Body of pancreas (tissue), 4 donors: ENCODE results near the gene DRD1. TPM values are rescaled to one million over a fixed set of nuclear protein-coding genes. Genes with fewer than 3 reads are reported as not detected.

Source experiments
- ATAC-seq: fragments of 150-250 bp; one replicate; pipeline ENCODE4 v1.9.1; 2016
- DNase-seq, 4 donors: peaks; one replicate each; pipeline ENCODE4 v3.0.0-alpha.2; 2019
- H3K27ac ChIP-seq, 4 donors: fragments of 200-600 bp; sonication (generic); 1 replicate in 3 of 4; 2 replicates in 1 of 4; pipeline versions ENCODE4 v1.5.1 to v1.6.1; 2016 to 2019; ENCODE audit warnings: mild to moderate bottlenecking in 1 of 4, mixed read lengths in 1 of 4, moderate library complexity in 1 of 4
- H3K27me3 ChIP-seq, 2 donors: fragments of 200-600 bp; sonication (generic); one replicate each; pipeline ENCODE4 v1.6.0; 2016; ENCODE audit warnings: mild to moderate bottlenecking in 1 of 2
- H3K36me3 ChIP-seq, 2 donors: fragments of 200-600 bp; sonication (generic); replicated peaks in 1 of 2; 2 replicates each; pipeline ENCODE4 v1.5.1; 2016; ENCODE audit warnings: low read depth in 2 of 2; ENCODE audit not compliant: insufficient read depth in 1 of 2
- H3K4me1 ChIP-seq: fragments of 200-600 bp; sonication (generic); one replicate; pipeline ENCODE4 v1.6.0; 2016
- H3K4me3 ChIP-seq, 2 donors: fragments of 200-600 bp; sonication (generic); 1 replicate in 1 of 2; 2 replicates in 1 of 2; pipeline ENCODE4 v1.5.1; 2016 to 2019
- H3K9me3 ChIP-seq, 3 donors: fragments of 200-600 bp; sonication (generic); 1 replicate in 2 of 3; 2 replicates in 1 of 3; pipeline ENCODE4 v1.5.1; 2016
- CTCF ChIP-seq, 7 experiments: fragments of 450-650 bp in 4 of 7; fragments of 200-600 bp in 3 of 7; sonication (generic) in 3 of 7; IDR thresholded peaks; one replicate each; pipeline ENCODE4 v1.5.1; 2016 to 2019; ENCODE audit warnings: antibody characterized with exemption in 7 of 7
- POLR2A ChIP-seq, 3 donors: fragments of 450-650 bp; IDR thresholded peaks; one replicate each; pipeline ENCODE4 v1.6.1; 2016; ENCODE audit warnings: antibody characterized with exemption in 3 of 3, mild to moderate bottlenecking in 2 of 3
- WGBS, 2 donors: methylation state at CpG; one replicate each; pipeline ENCODE4 v1.1.5; 2017; 5-methylcytosine and 5-hydroxymethylcytosine counted together
- intact Hi-C: fragments of 100-400 bp; cut with DNase I; formaldehyde crosslinking; loops from one replicate; pipeline ENCODE4 v1.15.1; 2023
- total RNA-seq, 2 donors: library from RNA; depleted of rRNA; stranded (reverse); fragments of >200 nt; gene quantifications; one replicate each; pipeline ENCODE4 v1.1.0, GENCODE V29; 2016

Gene DRD1
- total RNA-seq, 2 donors from 2014 or later, result not detected

- no peak overlapping the region for H3K27ac ChIP-seq
- no peaks in the 10 kb centered on the region for H3K9me3 ChIP-seq
- TF ChIP-seq CTCF (IDR thresholded peaks at IDR 0.05) (no peak), POLR2A (IDR thresholded peaks at IDR 0.05) (no peak)
- DNase-seq, result no peak
- intact Hi-C loops, result no loop called here
- WGBS, 2 donors, result 60 to 83% methylated on average over 2 to 3 of the region's 3 CpGs
- H3K4me1 ChIP-seq, result no peaks in the 10 kb centered on the region
- ATAC-seq, result no peak
- H3K36me3 ChIP-seq, result no peaks in the 10 kb centered on the region
- no peaks in the 10 kb centered on the region for H3K27me3 ChIP-seq
- no peak overlapping the region for H3K4me3 ChIP-seq
Observed at GRCh38 chr5:175463641-175464040, 19.7 kb upstream of the DRD1 start.

GRCh38 chr5:175461370-175461769 lies 17.4 kb upstream of the DRD1 start:
- no peaks in the 10 kb centered on the region for H3K4me1 ChIP-seq
- 81 to 85% methylated on average over 13 of the region's 13 CpGs for WGBS, 2 donors
- no peak for TF ChIP-seq CTCF (IDR thresholded peaks at IDR 0.05)
- no peak for TF ChIP-seq POLR2A (IDR thresholded peaks at IDR 0.05)
- H3K36me3 ChIP-seq, result no peaks in the 10 kb centered on the region
- H3K27ac ChIP-seq, result no peak overlapping the region
- ATAC-seq, result no peak
- no peaks in the 10 kb centered on the region for H3K27me3 ChIP-seq
- H3K4me3 ChIP-seq, result no peak overlapping the region
- intact Hi-C loops, result no loop called here
- no peaks in the 10 kb centered on the region for H3K9me3 ChIP-seq
- no peak for DNase-seq

GRCh38 chr5:175460552-175460951 lies 16.6 kb upstream of the DRD1 start:
- H3K27ac ChIP-seq, result no peak overlapping the region
- TF ChIP-seq CTCF (IDR thresholded peaks at IDR 0.05) (no peak), POLR2A (IDR thresholded peaks at IDR 0.05) (no peak)
- intact Hi-C loops, result no loop called here
- no peak for DNase-seq
- no peaks in the 10 kb centered on the region for H3K27me3 ChIP-seq
- no peaks in the 10 kb centered on the region for H3K4me1 ChIP-seq
- H3K4me3 ChIP-seq, result no peak overlapping the region
- 71 to 75% methylated on average over 2 of the region's 2 CpGs for WGBS, 2 donors
- no peak for ATAC-seq
- H3K9me3 ChIP-seq, result no peaks in the 10 kb centered on the region
- no peaks in the 10 kb centered on the region for H3K36me3 ChIP-seq

- no peaks in the 10 kb centered on the region for H3K27me3 ChIP-seq
- intact Hi-C loops, result no loop called here
- H3K4me1 ChIP-seq, result no peaks in the 10 kb centered on the region
- H3K36me3 ChIP-seq, result no peaks in the 10 kb centered on the region
- 42 to 45% methylated on average over 7 of the region's 7 CpGs for WGBS, 2 donors
- H3K9me3 ChIP-seq, result no peaks in the 10 kb centered on the region
- H3K4me3 ChIP-seq, result no peak overlapping the region
- H3K27ac ChIP-seq, result no peak overlapping the region
- peak in 4 of 7 experiments; percentile 20 to 40 (median 24) for TF ChIP-seq CTCF (IDR thresholded peaks at IDR 0.05)
- TF ChIP-seq POLR2A (IDR thresholded peaks at IDR 0.05), result no peak
- no peak for DNase-seq
- ATAC-seq, result no peak
Observed at GRCh38 chr5:175460126-175460525, 16.1 kb upstream of the DRD1 start.

- Histone ChIP-seq H3K27me3 (no peaks in the 10 kb centered on the region), H3K27ac (no peak overlapping the region), H3K4me1 (no peaks in the 10 kb centered on the region), H3K4me3 (no peak overlapping the region), H3K36me3 (no peaks in the 10 kb centered on the region), H3K9me3 (no peaks in the 10 kb centered on the region)
- TF ChIP-seq POLR2A (IDR thresholded peaks at IDR 0.05) (no peak), CTCF (IDR thresholded peaks at IDR 0.05) (no peak)
- no peak for ATAC-seq
- intact Hi-C loops, result no loop called here
- WGBS, 2 donors, result 61 to 74% methylated on average over 1 of the region's 1 CpG
- DNase-seq, result no peak
Observed at GRCh38 chr5:175457466-175457865, 13.5 kb upstream of the DRD1 start.
